KMS-11 (cell line): Measurements from ENCODE around the gene SERPINI1.

ENCODE experiments used
- H2AFZ ChIP-seq: fragments of 200-600 bp; sonication (generic); 2 replicates; pipeline ENCODE4 v1.6.1; 2016; ENCODE audit warnings: antibody characterized with exemption, mixed run types, low read depth
- H3K27ac ChIP-seq: fragments of 200-600 bp; sonication (generic); 2 replicates; pipeline ENCODE4 v1.6.1; 2016; ENCODE audit warnings: mild to moderate bottlenecking, mixed run types
- H3K27me3 ChIP-seq: fragments of 200-600 bp; sonication (generic); 2 replicates; pipeline ENCODE4 v1.6.1; 2017; ENCODE audit warnings: mild to moderate bottlenecking, low read depth, mixed run types, moderate library complexity; ENCODE audit not compliant: insufficient read depth
- H3K36me3 ChIP-seq: fragments of 200-600 bp; sonication (generic); 2 replicates; pipeline ENCODE4 v1.6.1; 2017; ENCODE audit warnings: mild to moderate bottlenecking, mixed run types; ENCODE audit not compliant: insufficient read depth
- H3K4me1 ChIP-seq: fragments of 200-600 bp; sonication (generic); 2 replicates; pipeline ENCODE4 v1.6.1; 2016; ENCODE audit warnings: mild to moderate bottlenecking, low read depth, mixed run types; ENCODE audit not compliant: poor library complexity, severe bottlenecking
- H3K4me2 ChIP-seq: fragments of 200-600 bp; sonication (generic); 2 replicates; pipeline ENCODE4 v1.7.0; 2016; ENCODE audit warnings: mild to moderate bottlenecking, mixed run types
- H3K4me3 ChIP-seq: fragments of 200-600 bp; sonication (generic); IDR thresholded peaks from 2 replicates; pipeline ENCODE4 v1.6.1; 2017; ENCODE audit warnings: low read depth, low read length, mixed read lengths; ENCODE audit not compliant: insufficient read depth
- H3K79me2 ChIP-seq: fragments of 200-600 bp; sonication (generic); 2 replicates; pipeline ENCODE4 v1.6.1; 2016; ENCODE audit warnings: low read depth, mixed run types; ENCODE audit not compliant: insufficient read depth
- H3K9ac ChIP-seq: fragments of 200-600 bp; sonication (generic); 2 replicates; pipeline ENCODE4 v1.6.1; 2016; ENCODE audit warnings: mild to moderate bottlenecking, mixed run types
- H4K20me1 ChIP-seq: fragments of 200-600 bp; sonication (generic); 2 replicates; pipeline ENCODE4 v1.6.1; 2016; ENCODE audit warnings: mild to moderate bottlenecking, mixed run types; ENCODE audit not compliant: insufficient read depth
- CTCF ChIP-seq: fragments of 200-600 bp; sonication (generic); conservative IDR thresholded peaks from 2 replicates; pipeline ENCODE4 v1.6.1; 2017; ENCODE audit warnings: low read depth, mild to moderate bottlenecking, antibody characterized with exemption, low read length, moderate library complexity, mixed read lengths

The SERPINI1 gene

GRCh38 chr3:167874671-167875372 is 139.3 kb downstream of the SERPINI1 start:
- Histone ChIP-seq H3K36me3 (no peaks in the 10 kb centered on the region), H3K27ac (no peak overlapping the region), H3K4me1 (no peaks in the 10 kb centered on the region), H3K79me2 (no peaks in the 10 kb centered on the region), H3K4me2 (no peak overlapping the region), H3K27me3 (no peaks in the 10 kb centered on the region), H3K4me3 (no peak overlapping the region), H3K9ac (no peak overlapping the region), H4K20me1 (no peaks in the 10 kb centered on the region), H2AFZ (no peak overlapping the region)
- no peak for TF ChIP-seq CTCF
